K562 (cell line): ENCODE results near the gene CXCR5. TPM values are rescaled to one million over a fixed set of nuclear protein-coding genes. Genes with fewer than 3 reads are reported as not detected.

Experiments used
- ATAC-seq: fragments of 200-7000 bp; cut with Tn5 transposase; 3 replicates; pipeline ENCODE4 v1.9.1; 2020; ENCODE audit warnings: moderate library complexity
- BruUV-seq: library from RNA; stranded (reverse); fragments of 400-500 nt; replicated peaks from 2 replicates; lab custom pipeline; 2021; lab: Mats Ljungman, UMichigan
- CTCF ChIA-PET: fragments of 300-600 bp; formaldehyde crosslinking; extraction: SDS; loops from one replicate; lab custom pipeline; 2021; ENCODE audit warnings: low intra/inter-chr PET ratio; lab: Yijun Ruan, JAX
- POLR2A ChIA-PET: fragments of 300-600, 350-650 bp; sonication (Branson Sonifier 250); formaldehyde crosslinking; extraction: SDS; loops from one replicate; lab custom pipeline; 2021; ENCODE audit warnings: antibody characterized with exemption, inconsistent platforms; lab: Yijun Ruan, JAX
- DNase-seq, 4 experiments: peaks; one replicate each; pipeline versions ENCODE4 v3.0.0 to v3.0.0-alpha.2; 2011 to 2018; ENCODE audit warnings: low spot score in 3 of 4, mixed read lengths in 3 of 4; ENCODE audit errors: extremely low read depth in 1 of 4
- FAIRE-seq: peaks from 2 replicates; lab custom pipeline; 2011; peaks lifted over from hg19 to GRCh38; lab: Jason Lieb, UNC
- H2AFZ ChIP-seq: 2 replicates; pipeline ENCODE4 v1.6.0; 2011; ENCODE audit warnings: low read depth, low read length, control low read depth, inconsistent platforms
- H3K27ac ChIP-seq: fragments of 200-600 bp; 3 replicates; pipeline ENCODE4 v1.8.0; 2011; ENCODE audit warnings: low read depth, mild to moderate bottlenecking, control low read depth, inconsistent platforms, low read length, moderate library complexity, mixed read lengths; ENCODE audit errors: extremely low read depth
- H3K27me3 ChIP-seq, 2 experiments: fragments of 300-600 bp in 1 of 2; 2 replicates in 1 of 2; 3 replicates in 1 of 2; pipeline versions ENCODE4 v1.6.0 to v1.8.0; 2011; ENCODE audit warnings: inconsistent platforms in 2 of 2, low read length in 2 of 2, mild to moderate bottlenecking in 1 of 2, mixed read lengths in 1 of 2, moderate library complexity in 1 of 2; ENCODE audit not compliant: control insufficient read depth in 2 of 2, insufficient read depth in 2 of 2
- H3K36me3 ChIP-seq: fragments of 300-600 bp; 3 replicates; pipeline ENCODE4 v1.8.0; 2011; ENCODE audit warnings: mild to moderate bottlenecking, low read length, inconsistent platforms; ENCODE audit not compliant: control insufficient read depth, insufficient read depth
- H3K4me1 ChIP-seq, 2 experiments: fragments of 200-600 bp in 1 of 2; replicated peaks in 1 of 2; 2 replicates in 1 of 2; 3 replicates in 1 of 2; pipeline versions ENCODE4 v1.5.1 to v1.8.0; 2011; ENCODE audit warnings: inconsistent platforms in 2 of 2, low read length in 2 of 2, mild to moderate bottlenecking in 1 of 2, mixed read lengths in 1 of 2, moderate library complexity in 1 of 2; ENCODE audit not compliant: control insufficient read depth in 2 of 2, insufficient read depth in 2 of 2
- H3K4me2 ChIP-seq: 2 replicates; pipeline ENCODE4 v1.6.1; 2011; ENCODE audit warnings: low read length, control low read depth, inconsistent platforms, mixed read lengths; ENCODE audit not compliant: insufficient read depth
- H3K4me3 ChIP-seq: fragments of 200-600 bp; sonication (generic), shearing (Covaris generic); 2 replicates; pipeline ENCODE4 v1.5.1; 2016; ENCODE audit warnings: control low read depth, inconsistent platforms
- H3K79me2 ChIP-seq: fragments of 200-600 bp; 3 replicates; pipeline ENCODE4 v1.8.0; 2011; ENCODE audit warnings: low read length, inconsistent platforms; ENCODE audit not compliant: control insufficient read depth, insufficient read depth
- H3K9ac ChIP-seq, 2 experiments: 2 replicates each; pipeline versions ENCODE4 v1.6.0 to v1.6.1; 2011; ENCODE audit warnings: low read depth in 2 of 2, low read length in 2 of 2, control low read depth in 1 of 2, inconsistent platforms in 1 of 2, mild to moderate bottlenecking in 1 of 2, mixed read lengths in 1 of 2; ENCODE audit not compliant: insufficient read depth in 1 of 2
- H3K9me1 ChIP-seq: one replicate; pipeline ENCODE4 v1.6.0; 2011; ENCODE audit warnings: inconsistent platforms, mild to moderate bottlenecking, low read length, moderate library complexity; ENCODE audit not compliant: control insufficient read depth, insufficient read depth
- H3K9me3 ChIP-seq: replicated peaks from 2 replicates; pipeline ENCODE4 v1.5.1; 2011; ENCODE audit warnings: low read depth, low read length, inconsistent platforms; ENCODE audit not compliant: control insufficient read depth, insufficient read depth
- H4K20me1 ChIP-seq: replicated peaks from 2 replicates; pipeline ENCODE4 v1.6.1; 2011; ENCODE audit warnings: low read length, inconsistent platforms, mixed read lengths; ENCODE audit not compliant: control insufficient read depth, insufficient read depth
- ADNP ChIP-seq: fragments of 200-800 bp; sonication (Bioruptor generic); IDR thresholded peaks from 2 replicates; pipeline ENCODE4 v1.6.1; 2016; ENCODE audit warnings: missing genetic modification characterization, missing compliant biosample characterization
- CCAR2 ChIP-seq: fragments of 200-400 bp; formaldehyde crosslinking; IDR thresholded peaks from 2 replicates; pipeline ENCODE4 v1.6.1; 2017; ENCODE audit warnings: mild to moderate bottlenecking, low read depth, low read length
- DDX20 ChIP-seq: fragments of 450-650 bp; IDR thresholded peaks from 2 replicates; pipeline ENCODE4 v1.6.1; 2016; ENCODE audit warnings: missing genetic modification characterization, low read depth, mild to moderate bottlenecking, missing compliant biosample characterization, moderate library complexity
- HEY1 ChIP-seq: fragments of 250-450 bp; sonication (Bioruptor Pico); IDR thresholded peaks from 2 replicates; pipeline ENCODE4 v1.5.0; 2020; ENCODE audit warnings: mild to moderate bottlenecking, moderate library complexity, borderline replicate concordance
- KLF1 ChIP-seq: fragments of 450-650 bp; IDR thresholded peaks from 2 replicates; pipeline ENCODE4 v1.6.1; 2016; ENCODE audit warnings: missing genetic modification characterization, missing compliant biosample characterization
- NFIC ChIP-seq: fragments of 450-650 bp; IDR thresholded peaks from 2 replicates; pipeline ENCODE4 v1.6.1; 2017; ENCODE audit warnings: mild to moderate bottlenecking, inconsistent platforms
- NR2C2 ChIP-seq, 2 experiments: fragments of 200-800 bp in 1 of 2; sonication (Bioruptor generic) in 1 of 2; sonication (generic) in 1 of 2; formaldehyde crosslinking in 1 of 2; IDR thresholded peaks; 2 replicates each; pipeline versions ENCODE4 v1.6.1 to v1.8.0; 2016 to 2022; ENCODE audit warnings: mild to moderate bottlenecking in 1 of 2, missing compliant biosample characterization in 1 of 2, missing genetic modification characterization in 1 of 2, missing genetic modification reagents in 1 of 2
- PCBP1 ChIP-seq: fragments of 200-400 bp; formaldehyde crosslinking; IDR thresholded peaks from 2 replicates; pipeline ENCODE4 v1.6.1; 2018; ENCODE audit warnings: mild to moderate bottlenecking, low read depth, low read length; ENCODE audit not compliant: poor library complexity, severe bottlenecking
- ZNF3 ChIP-seq: fragments of 250-450 bp; sonication (Bioruptor Pico); IDR thresholded peaks from 2 replicates; pipeline ENCODE4 v1.5.0; 2021; ENCODE audit warnings: mild to moderate bottlenecking, moderate library complexity
- WGBS: fragments of 100-300 bp; shearing (Covaris generic); methylation state at CpG from one replicate; pipeline ENCODE4 v1.1.6; 2016; ENCODE audit warnings: low coverage, mixed read lengths; ENCODE audit not compliant: insufficient coverage; ENCODE audit errors: missing lambda C conversion rate; 5-methylcytosine and 5-hydroxymethylcytosine counted together
- in situ Hi-C: fragments of 300-500 bp; cut with MboI; formaldehyde crosslinking; loops from 4 replicates; pipeline ENCODE4 v1.15.0; 2018; ENCODE audit warnings: inconsistent platforms, mixed read lengths
- intact Hi-C: fragments of 100-400 bp; cut with micrococcal nuclease; formaldehyde crosslinking; loops from 2 replicates; pipeline ENCODE4 v1.14.2; 2022
- polyA plus RNA-seq, 8 experiments: library from polyadenylated mRNA; depleted of rRNA in 4 of 8; stranded (reverse) in 5 of 8; unstranded in 3 of 8; fragments of >200 nt; fragmentation: Nextera tagmentation in 2 of 8; fragmentation: Illumina TruSeq in 1 of 8; extraction: Ambion mirVana in 2 of 8; extraction: Trizol in 1 of 8; gene quantifications; 2 replicates each; pipeline versions ENCODE4 v1.2.1 to v1.2.3, GENCODE V29; 2011 to 2014; ENCODE audit warnings: inconsistent platforms in 1 of 8, missing spikeins in 1 of 8
- total RNA-seq, 7 experiments: library from RNA; depleted of rRNA in 6 of 7; stranded (reverse); fragments of >200 nt in 6 of 7; fragmentation: Illumina TruSeq in 2 of 7; extraction: Trizol in 2 of 7; gene quantifications; 2 replicates each; pipeline versions ENCODE4 v1.2.1 to v1.2.3, GENCODE V29; 2011 to 2021; ENCODE audit warnings: low replicate concordance in 1 of 7
- TF ChIP-seq, protein P1 (sequence below), 3 experiments: IDR thresholded peaks in 2 of 3; conservative IDR thresholded peaks in 1 of 3; 2 replicates each; pipeline ENCODE4 v1.5.1; 2011 to 2012; ENCODE audit warnings: low read length in 3 of 3, mild to moderate bottlenecking in 3 of 3, control low read depth in 2 of 3, improper control_type of control experiment in 1 of 3, inconsistent platforms in 1 of 3, low read depth in 1 of 3, mixed read lengths in 1 of 3, moderate library complexity in 1 of 3; ENCODE audit not compliant: insufficient read depth in 2 of 3
- TF ChIP-seq, protein P2 (sequence below), 2 experiments: fragments of 150-350 bp in 1 of 2; IDR thresholded peaks; 2 replicates each; pipeline ENCODE4 v1.6.1; 2012 to 2016; ENCODE audit warnings: low read depth in 2 of 2, low read length in 2 of 2, mild to moderate bottlenecking in 1 of 2, moderate library complexity in 1 of 2
- TF ChIP-seq, protein P3 (sequence below): fragments of 450-650 bp; formaldehyde crosslinking; IDR thresholded peaks from 2 replicates; pipeline ENCODE4 v1.4.0; 2020; ENCODE audit warnings: mild to moderate bottlenecking, mixed read lengths

Gene CXCR5
- total and polyA plus RNA-seq, 9 of the 15 experiments (the other 6 are each of a cell fraction or from before 2014, with no cell fraction given) = 0.03 to 0.06 TPM; not detected in 7

DNA sequence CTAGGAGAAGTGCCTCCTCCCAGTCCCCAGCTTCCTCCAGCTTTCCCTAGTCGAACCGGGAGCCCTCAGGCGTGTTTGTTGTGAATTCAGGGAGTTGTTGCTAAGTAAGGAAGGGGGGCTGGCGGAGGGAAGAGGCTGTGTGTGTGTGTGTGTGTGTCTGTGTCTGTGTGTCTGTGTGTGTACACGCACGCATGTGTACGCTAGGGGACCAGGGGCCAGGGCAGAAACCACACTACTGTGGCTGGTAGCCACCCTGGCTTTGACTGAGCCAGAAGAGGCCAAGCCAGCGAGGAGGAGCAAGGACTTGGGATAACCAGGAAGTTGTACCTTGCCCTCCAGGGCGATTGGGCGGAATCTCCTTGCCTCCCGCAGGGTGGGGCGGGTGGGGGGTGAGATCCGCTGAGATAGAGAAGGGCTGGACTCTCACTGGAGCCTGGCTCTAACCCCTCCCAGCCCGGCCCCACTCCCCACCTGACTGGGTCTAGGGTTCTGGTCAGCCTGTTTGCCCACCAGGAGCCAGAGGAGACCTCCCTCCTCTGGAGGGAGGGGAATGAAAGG is 34.5 kb downstream of the CXCR5 start (continued):
- TF ChIP-seq CCAR2 = no peak
- TF ChIP-seq KLF1 = no peak
- no peak for TF ChIP-seq PCBP1
- TF ChIP-seq, protein P1, sequence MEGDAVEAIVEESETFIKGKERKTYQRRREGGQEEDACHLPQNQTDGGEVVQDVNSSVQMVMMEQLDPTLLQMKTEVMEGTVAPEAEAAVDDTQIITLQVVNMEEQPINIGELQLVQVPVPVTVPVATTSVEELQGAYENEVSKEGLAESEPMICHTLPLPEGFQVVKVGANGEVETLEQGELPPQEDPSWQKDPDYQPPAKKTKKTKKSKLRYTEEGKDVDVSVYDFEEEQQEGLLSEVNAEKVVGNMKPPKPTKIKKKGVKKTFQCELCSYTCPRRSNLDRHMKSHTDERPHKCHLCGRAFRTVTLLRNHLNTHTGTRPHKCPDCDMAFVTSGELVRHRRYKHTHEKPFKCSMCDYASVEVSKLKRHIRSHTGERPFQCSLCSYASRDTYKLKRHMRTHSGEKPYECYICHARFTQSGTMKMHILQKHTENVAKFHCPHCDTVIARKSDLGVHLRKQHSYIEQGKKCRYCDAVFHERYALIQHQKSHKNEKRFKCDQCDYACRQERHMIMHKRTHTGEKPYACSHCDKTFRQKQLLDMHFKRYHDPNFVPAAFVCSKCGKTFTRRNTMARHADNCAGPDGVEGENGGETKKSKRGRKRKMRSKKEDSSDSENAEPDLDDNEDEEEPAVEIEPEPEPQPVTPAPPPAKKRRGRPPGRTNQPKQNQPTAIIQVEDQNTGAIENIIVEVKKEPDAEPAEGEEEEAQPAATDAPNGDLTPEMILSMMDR (IDR thresholded peaks at IDR 0.05 in 2 of 3, conservative IDR thresholded peaks at IDR 0.05 in 1 of 3; ENCODE audit: insufficient read depth in 2 of 3, low read depth in 1 of 3, low read length in 3 of 3) = no peak

DNA sequence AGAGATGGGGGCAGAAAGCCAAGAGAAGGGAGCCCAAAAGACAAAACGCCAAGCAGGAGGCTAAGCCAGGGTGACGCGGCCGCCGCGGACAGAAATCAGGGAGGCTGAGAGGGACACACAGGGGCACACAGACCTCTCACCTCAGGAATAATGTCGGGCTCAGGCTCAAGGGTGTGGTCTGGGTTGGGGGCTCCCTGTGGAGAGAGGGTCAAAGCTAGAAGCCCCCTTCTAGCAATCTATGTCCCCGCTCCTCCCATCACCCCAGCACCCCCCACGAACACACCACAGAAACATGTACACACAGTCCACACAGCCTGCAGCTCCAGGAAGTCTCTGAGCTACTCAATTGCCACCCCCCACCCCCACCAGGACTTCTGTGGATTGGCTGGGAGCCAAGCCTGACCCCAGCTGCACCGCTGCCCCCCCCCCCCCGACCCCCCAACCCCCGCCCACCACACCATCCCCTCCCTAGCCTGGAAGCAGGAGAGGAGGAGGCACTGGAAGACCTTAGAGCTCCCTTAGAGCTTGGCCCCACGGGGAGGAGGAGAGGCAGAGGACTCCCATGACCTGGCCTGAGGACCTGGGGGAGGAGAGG is 35.1 kb downstream of the CXCR5 start:
- Histone ChIP-seq H4K20me1 (no peaks in the 10 kb centered on the region), H3K27me3 (no peaks in the 10 kb centered on the region), H3K4me1 (peaks cover 69 to 85% of the 10 kb centered on the region in 2 experiments), H3K27ac (peak overlapping the region; percentile 87), H3K36me3 (no peaks in the 10 kb centered on the region), H2AFZ (peak overlapping the region; percentile 90), H3K4me2 (peak overlapping the region; percentile 75), H3K4me3 (peak overlapping the region; percentile 30), H3K9ac (peak overlapping the region; percentile 62 to 91; a peak in 3 of 4 replicates), H3K79me2 (peaks cover 39% of the 10 kb centered on the region), H3K9me3 (no peaks in the 10 kb centered on the region), H3K9me1 (no peaks in the 10 kb centered on the region)
- FAIRE-seq (no peak), DNase-seq (peak in 2 of 4 experiments; percentile 34 to 64), ATAC-seq (peak; percentile 31)
- 4% methylated on average over 10 of the region's 13 CpGs for WGBS
- POLR2A ChIA-PET = interaction anchor here (0.6 kb wide), 1 partner anchor 111 kb away, joined by 4 read pairs; no protein-coding TSS in a partner anchor
- CTCF ChIA-PET = no interaction called here
- BruUV-seq = no TSS peak
- intact Hi-C loops = no loop called here
- in situ Hi-C loops = no loop called here
- TF ChIP-seq HEY1 (no peak), DDX20 (tag) (no peak), NFIC (peak; percentile 85), NR2C2 (CRISPR knock-in tag; IDR thresholded peaks at IDR 0.05) (no peak), NR2C2 (tag; IDR thresholded peaks at IDR 0.05) (no peak), ADNP (tag) (no peak), ZNF3 (CRISPR knock-in tag) (no peak)
- TF ChIP-seq, protein P2, sequence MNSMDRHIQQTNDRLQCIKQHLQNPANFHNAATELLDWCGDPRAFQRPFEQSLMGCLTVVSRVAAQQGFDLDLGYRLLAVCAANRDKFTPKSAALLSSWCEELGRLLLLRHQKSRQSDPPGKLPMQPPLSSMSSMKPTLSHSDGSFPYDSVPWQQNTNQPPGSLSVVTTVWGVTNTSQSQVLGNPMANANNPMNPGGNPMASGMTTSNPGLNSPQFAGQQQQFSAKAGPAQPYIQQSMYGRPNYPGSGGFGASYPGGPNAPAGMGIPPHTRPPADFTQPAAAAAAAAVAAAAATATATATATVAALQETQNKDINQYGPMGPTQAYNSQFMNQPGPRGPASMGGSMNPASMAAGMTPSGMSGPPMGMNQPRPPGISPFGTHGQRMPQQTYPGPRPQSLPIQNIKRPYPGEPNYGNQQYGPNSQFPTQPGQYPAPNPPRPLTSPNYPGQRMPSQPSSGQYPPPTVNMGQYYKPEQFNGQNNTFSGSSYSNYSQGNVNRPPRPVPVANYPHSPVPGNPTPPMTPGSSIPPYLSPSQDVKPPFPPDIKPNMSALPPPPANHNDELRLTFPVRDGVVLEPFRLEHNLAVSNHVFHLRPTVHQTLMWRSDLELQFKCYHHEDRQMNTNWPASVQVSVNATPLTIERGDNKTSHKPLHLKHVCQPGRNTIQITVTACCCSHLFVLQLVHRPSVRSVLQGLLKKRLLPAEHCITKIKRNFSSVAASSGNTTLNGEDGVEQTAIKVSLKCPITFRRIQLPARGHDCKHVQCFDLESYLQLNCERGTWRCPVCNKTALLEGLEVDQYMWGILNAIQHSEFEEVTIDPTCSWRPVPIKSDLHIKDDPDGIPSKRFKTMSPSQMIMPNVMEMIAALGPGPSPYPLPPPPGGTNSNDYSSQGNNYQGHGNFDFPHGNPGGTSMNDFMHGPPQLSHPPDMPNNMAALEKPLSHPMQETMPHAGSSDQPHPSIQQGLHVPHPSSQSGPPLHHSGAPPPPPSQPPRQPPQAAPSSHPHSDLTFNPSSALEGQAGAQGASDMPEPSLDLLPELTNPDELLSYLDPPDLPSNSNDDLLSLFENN (IDR thresholded peaks at IDR 0.05; ENCODE audit: low read depth in 2 of 2, low read length in 2 of 2) = no peak
- TF ChIP-seq, protein P3, sequence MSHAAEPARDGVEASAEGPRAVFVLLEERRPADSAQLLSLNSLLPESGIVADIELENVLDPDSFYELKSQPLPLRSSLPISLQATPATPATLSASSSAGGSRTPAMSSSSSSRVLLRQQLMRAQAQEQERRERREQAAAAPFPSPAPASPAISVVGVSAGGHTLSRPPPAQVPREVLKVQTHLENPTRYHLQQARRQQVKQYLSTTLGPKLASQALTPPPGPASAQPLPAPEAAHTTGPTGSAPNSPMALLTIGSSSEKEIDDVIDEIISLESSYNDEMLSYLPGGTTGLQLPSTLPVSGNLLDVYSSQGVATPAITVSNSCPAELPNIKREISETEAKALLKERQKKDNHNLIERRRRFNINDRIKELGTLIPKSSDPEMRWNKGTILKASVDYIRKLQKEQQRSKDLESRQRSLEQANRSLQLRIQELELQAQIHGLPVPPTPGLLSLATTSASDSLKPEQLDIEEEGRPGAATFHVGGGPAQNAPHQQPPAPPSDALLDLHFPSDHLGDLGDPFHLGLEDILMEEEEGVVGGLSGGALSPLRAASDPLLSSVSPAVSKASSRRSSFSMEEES (CRISPR knock-in tag) = no peak
